ENCODE data around the gene SMURF2. TPM values are rescaled to one million over a fixed set of nuclear protein-coding genes. Genes with fewer than 3 reads are reported as not detected.
A peak's percentile ranks its signal among the peaks of the same experiment; 100 is the strongest.

SMURF2 gene
- polyA plus RNA-seq, 2 of the 4 experiments (the other 2 are of a cell fraction) = 16.7 to 26.3 TPM

- ChIA-PET POLR2A (no interaction called here), CTCF (interaction anchor here (0.6 to 2.3 kb wide), 3 partner anchors 12 to 98 kb away, joined by 3 to 9 read pairs (median 4); no protein-coding TSS in a partner anchor)
- Histone ChIP-seq H3K4me2 (no peak overlapping the region), H3K9me3 (no peaks in the 10 kb centered on the region), H3K4me1 (peaks cover 28% of the 10 kb centered on the region), H3K4me3 (no peak overlapping the region), H3K27ac (no peak overlapping the region)
- TF ChIP-seq KDM5A (IDR thresholded peaks at IDR 0.05) (no peak), NPAS2 (CRISPR knock-in tag; IDR thresholded peaks at IDR 0.05; ENCODE audit: borderline replicate concordance) (no peak), TFCP2L1 (CRISPR knock-in tag; IDR thresholded peaks at IDR 0.05) (no peak), HES2 (IDR thresholded peaks at IDR 0.05) (no peak), REST (IDR thresholded peaks at IDR 0.05) (no peak), NFE2L2 (conservative IDR thresholded peaks at IDR 0.05; ENCODE audit: low read length) (no peak), HOXB13 (CRISPR knock-in tag; IDR thresholded peaks at IDR 0.05; ENCODE audit: low read depth) (no peak), ESRRA (IDR thresholded peaks at IDR 0.05; ENCODE audit: borderline replicate concordance, low read length) (no peak), EHF (CRISPR knock-in tag; IDR thresholded peaks at IDR 0.05) (no peak), EP300 (IDR thresholded peaks at IDR 0.05) (no peak), RARB (CRISPR knock-in tag; IDR thresholded peaks at IDR 0.05) (no peak)
- WGBS (ENCODE audit: missing lambda C conversion rate) = 71% methylated on average over 3 of the region's 3 CpGs
- ATAC-seq (no peak), FAIRE-seq (no peak), DNase-seq (ENCODE audit: low read depth in 1 of 2, low spot score in 1 of 2) (no peak)
These were observed 47.0 kb downstream of the SMURF2 start for GRCh38 chr17:64615028-64615677.

- FAIRE-seq (peak; percentile 23), ATAC-seq (peak in 1 of 2 experiments; percentile 15; a peak in 2 of 6 replicates), DNase-seq (ENCODE audit: low read depth in 1 of 2, low spot score in 1 of 2) (no peak)
- Histone ChIP-seq H3K27ac (no peak overlapping the region), H3K9me3 (no peaks in the 10 kb centered on the region; the same call in 2 of the 3 replicates), H3K4me2 (no peak overlapping the region), H3K4me1 (peaks cover 20% of the 10 kb centered on the region), H3K4me3 (no peak overlapping the region)
- 87% methylated on average over 2 of the region's 2 CpGs for WGBS (ENCODE audit: missing lambda C conversion rate)
- POLR2A ChIA-PET = no interaction called here
- CTCF ChIA-PET = interaction anchor here (0.6 to 2.3 kb wide), 5 partner anchors 12 to 97 kb away, joined by 3 to 9 read pairs (median 4); no protein-coding TSS in a partner anchor
- TF ChIP-seq CHD2 (IDR thresholded peaks at IDR 0.05; ENCODE audit: low read length, partially characterized antibody) (no peak), ATOH8 (CRISPR knock-in tag; IDR thresholded peaks at IDR 0.05; ENCODE audit: low read depth) (no peak), REST (IDR thresholded peaks at IDR 0.05) (no peak), ESRRA (IDR thresholded peaks at IDR 0.05; ENCODE audit: borderline replicate concordance, low read length) (no peak), HOXB5 (CRISPR knock-in tag; IDR thresholded peaks at IDR 0.05) (no peak), ELK1 (IDR thresholded peaks at IDR 0.05; ENCODE audit: low read depth, low read length) (no peak), CTCF (IDR thresholded peaks at IDR 0.05) (no peak), RARB (CRISPR knock-in tag; IDR thresholded peaks at IDR 0.05) (no peak), RAD21 (conservative IDR thresholded peaks at IDR 0.05 in 1 of 2, IDR thresholded peaks at IDR 0.05 in 1 of 2) (no peak), JUNB (IDR thresholded peaks at IDR 0.05) (no peak), RNF2 (IDR thresholded peaks at IDR 0.05; ENCODE audit: borderline replicate concordance, low read depth) (no peak), HES2 (IDR thresholded peaks at IDR 0.05) (no peak)
These were observed 47.7 kb downstream of the SMURF2 start for GRCh38 chr17:64614266-64615027.
